ENCODE results near the gene HDAC4.

GRCh38 chr2:239161711-239162140, 239.1 kb downstream of the HDAC4 start:
- no peak for TF ChIP-seq EZH2 (IDR thresholded peaks at IDR 0.05; ENCODE audit: low read depth)
- no peak for TF ChIP-seq CTCF (conservative IDR thresholded peaks at IDR 0.05)
